ENCODE measurements around the gene FBXO30.

Gene FBXO30

GRCh38 chr6:145829102-145829501 lies 14.5 kb upstream of the FBXO30 start:
- intact Hi-C loops (cut with DNase I; ENCODE audit: low total_unique reads): no loop called here
- H3K27ac ChIP-seq: no peak overlapping the region
- H3K9me3 ChIP-seq: no peaks in the 10 kb centered on the region
- no peak for DNase-seq
- no peaks in the 10 kb centered on the region for H3K27me3 ChIP-seq
- H3K36me3 ChIP-seq: no peaks in the 10 kb centered on the region
- H3K4me3 ChIP-seq: no peak overlapping the region
- peaks cover 0 to 18% (median 0%) of the 10 kb centered on the region in 4 donors for H3K4me1 ChIP-seq
- TF ChIP-seq CTCF (IDR thresholded peaks at IDR 0.05): no peak

GRCh38 chr6:145824344-145824743 lies 9.7 kb upstream of the FBXO30 start:
- no peaks in the 10 kb centered on the region for H3K27me3 ChIP-seq
- H3K4me1 ChIP-seq: peaks cover 0 to 6% (median 0%) of the 10 kb centered on the region in 4 donors
- H3K9me3 ChIP-seq: no peaks in the 10 kb centered on the region
- no peaks in the 10 kb centered on the region for H3K36me3 ChIP-seq
- TF ChIP-seq CTCF (IDR thresholded peaks at IDR 0.05): no peak
- no peak overlapping the region for H3K4me3 ChIP-seq
- no peak overlapping the region for H3K27ac ChIP-seq
- intact Hi-C loops (cut with DNase I; ENCODE audit: low total_unique reads): no loop called here
- no peak for DNase-seq

- Histone ChIP-seq H3K4me3 (no peak overlapping the region), H3K27ac (no peak overlapping the region), H3K27me3 (no peaks in the 10 kb centered on the region), H3K9me3 (no peaks in the 10 kb centered on the region), H3K36me3 (no peaks in the 10 kb centered on the region), H3K4me1 (no peaks in the 10 kb centered on the region)
- no peak for DNase-seq
- intact Hi-C loops (cut with DNase I; ENCODE audit: low total_unique reads): no loop called here
- no peak for TF ChIP-seq CTCF (IDR thresholded peaks at IDR 0.05)
These were observed 8.8 kb upstream of the FBXO30 start for GRCh38 chr6:145823328-145823944.

- intact Hi-C loops (cut with DNase I; ENCODE audit: low total_unique reads): no loop called here
- H3K36me3 ChIP-seq: no peaks in the 10 kb centered on the region
- no peak for DNase-seq
- no peak overlapping the region for H3K4me3 ChIP-seq
- no peak for TF ChIP-seq CTCF (IDR thresholded peaks at IDR 0.05)
- H3K9me3 ChIP-seq: no peaks in the 10 kb centered on the region
- H3K27me3 ChIP-seq: no peaks in the 10 kb centered on the region
- H3K27ac ChIP-seq: no peak overlapping the region
- no peaks in the 10 kb centered on the region for H3K4me1 ChIP-seq
These were observed 7.9 kb upstream of the FBXO30 start for GRCh38 chr6:145822456-145822855.

- intact Hi-C loops (cut with DNase I; ENCODE audit: low total_unique reads): loop anchor here (5.0 kb wide), 1 partner anchor 732 kb away; no protein-coding TSS in a partner anchor
- Histone ChIP-seq H3K36me3 (no peaks in the 10 kb centered on the region), H3K27me3 (no peaks in the 10 kb centered on the region), H3K27ac (no peak overlapping the region), H3K4me1 (peaks cover 0 to 11% (median 7%) of the 10 kb centered on the region in 4 donors), H3K9me3 (no peaks in the 10 kb centered on the region), H3K4me3 (no peak overlapping the region)
- no peak for TF ChIP-seq CTCF (IDR thresholded peaks at IDR 0.05)
- DNase-seq: no peak
These were observed 5.4 kb upstream of the FBXO30 start for GRCh38 chr6:145819994-145820393.

Measured in tibial artery (tissue), 4 donors.